HEK293 (cell line): ENCODE data around the gene FAIM.
A peak's percentile ranks its signal among the peaks of the same experiment; 100 is the strongest.
"Not testable (repeated sequence)": the region's sequence is repeated elsewhere in the genome, so short reads cannot be mapped to it uniquely, and the experiment has no call there.

Experiments used
- CTCF ChIA-PET: fragments of 350-600 bp; formaldehyde crosslinking; extraction: SDS; loops from one replicate; lab custom pipeline; 2021; ENCODE audit warnings: antibody characterized with exemption; lab: Yijun Ruan, JAX
- POLR2A ChIA-PET: fragments of 300-600 bp; formaldehyde crosslinking; extraction: SDS; loops from one replicate; lab custom pipeline; 2020; ENCODE audit warnings: antibody characterized with exemption, inconsistent platforms; lab: Yijun Ruan, JAX
- H3K27ac ChIP-seq: fragments of 200-500 bp; sonication (Bioruptor generic); 2 replicates; pipeline ENCODE4 v1.5.1; 2014; ENCODE audit warnings: low read depth, low read length, control low read depth, inconsistent platforms; ENCODE audit errors: extremely low read depth
- H3K36me3 ChIP-seq, 2 experiments: fragments of 200-500 bp in 1 of 2; sonication (Bioruptor generic) in 1 of 2; 1 replicate in 1 of 2; 2 replicates in 1 of 2; pipeline ENCODE4 v1.5.1; 2014 to 2017; ENCODE audit warnings: inconsistent platforms in 2 of 2, low read length in 2 of 2; ENCODE audit not compliant: control insufficient read depth in 2 of 2, insufficient read depth in 1 of 2
- H3K4me1 ChIP-seq: fragments of 200-500 bp; sonication (Bioruptor generic); 2 replicates; pipeline ENCODE4 v1.5.1; 2014; ENCODE audit warnings: mild to moderate bottlenecking, low read length, inconsistent platforms; ENCODE audit not compliant: control insufficient read depth, insufficient read depth
- H3K4me3 ChIP-seq: 2 replicates; pipeline ENCODE4 v1.5.1; 2011; ENCODE audit warnings: low read depth, mild to moderate bottlenecking, control low read depth, low read length, moderate library complexity
- H3K9me3 ChIP-seq: fragments of 200-500 bp; sonication (Bioruptor generic); 2 replicates; pipeline ENCODE4 v1.5.1; 2014; ENCODE audit warnings: low read depth, low read length, inconsistent platforms; ENCODE audit not compliant: control insufficient read depth, insufficient read depth
- PRDM1 ChIP-seq: fragments of 450-650 bp; formaldehyde crosslinking; IDR thresholded peaks from 2 replicates; pipeline ENCODE4; 2016; ENCODE audit warnings: missing biosample characterization, missing genetic modification characterization
- ZNF274 ChIP-seq, 2 experiments: fragments of 200-500 bp in 1 of 2; fragments of 450-650 bp in 1 of 2; sonication (Bioruptor generic) in 1 of 2; formaldehyde crosslinking in 1 of 2; IDR thresholded peaks; 2 replicates each; pipeline versions ENCODE4 v1.5.1 to v1.6.1; 2014 to 2016; ENCODE audit warnings: borderline replicate concordance in 1 of 2, inconsistent platforms in 1 of 2, low read length in 1 of 2, missing biosample characterization in 1 of 2, missing genetic modification characterization in 1 of 2
- ZNF335 ChIP-seq: fragments of 450-650 bp; formaldehyde crosslinking; conservative IDR thresholded peaks from 2 replicates; pipeline ENCODE4 v1.5.1; 2016; ENCODE audit warnings: missing biosample characterization, missing genetic modification characterization
- ZNF354C ChIP-seq: fragments of 450-650 bp; formaldehyde crosslinking; IDR thresholded peaks from 2 replicates; pipeline ENCODE4 v1.5.1; 2016; ENCODE audit warnings: missing biosample characterization, missing genetic modification characterization, low read depth, borderline replicate concordance
- ZNF37A ChIP-seq: fragments of 450-650 bp; IDR thresholded peaks from 2 replicates; pipeline ENCODE4 v1.5.1; 2018; ENCODE audit warnings: missing biosample characterization, missing genetic modification characterization
- ZNF404 ChIP-seq: fragments of 450-650 bp; formaldehyde crosslinking; IDR thresholded peaks from 2 replicates; pipeline ENCODE4 v1.5.1; 2017; ENCODE audit warnings: missing biosample characterization, missing genetic modification characterization
- ZNF514 ChIP-seq: fragments of 450-650 bp; formaldehyde crosslinking; IDR thresholded peaks from 2 replicates; pipeline ENCODE4 v1.5.1; 2016; ENCODE audit warnings: missing biosample characterization, missing genetic modification characterization
- ZNF548 ChIP-seq: fragments of 450-650 bp; formaldehyde crosslinking; IDR thresholded peaks from 2 replicates; pipeline ENCODE4 v1.5.1; 2016; ENCODE audit warnings: missing biosample characterization, missing genetic modification characterization
- ZNF558 ChIP-seq: fragments of 450-650 bp; formaldehyde crosslinking; IDR thresholded peaks from 2 replicates; pipeline ENCODE4 v1.5.1; 2016; ENCODE audit warnings: missing biosample characterization, missing genetic modification characterization
- ZNF585B ChIP-seq: fragments of 450-650 bp; formaldehyde crosslinking; IDR thresholded peaks from 2 replicates; pipeline ENCODE4 v1.5.1; 2016; ENCODE audit warnings: missing biosample characterization, missing genetic modification characterization
- ZNF792 ChIP-seq: fragments of 450-650 bp; formaldehyde crosslinking; IDR thresholded peaks from 2 replicates; pipeline ENCODE4 v1.5.1; 2016; ENCODE audit warnings: missing biosample characterization, missing genetic modification characterization
- TF ChIP-seq, protein P1 (sequence below): fragments of 450-650 bp; formaldehyde crosslinking; IDR thresholded peaks from 2 replicates; pipeline ENCODE4 v1.5.1; 2017; ENCODE audit warnings: missing biosample characterization, missing genetic modification characterization
- TF ChIP-seq, protein P2 (sequence below): fragments of 450-650 bp; formaldehyde crosslinking; conservative IDR thresholded peaks from 2 replicates; pipeline ENCODE4 v1.5.1; 2016; ENCODE audit warnings: low read depth, missing biosample characterization, missing genetic modification characterization

Gene FAIM

DNA sequence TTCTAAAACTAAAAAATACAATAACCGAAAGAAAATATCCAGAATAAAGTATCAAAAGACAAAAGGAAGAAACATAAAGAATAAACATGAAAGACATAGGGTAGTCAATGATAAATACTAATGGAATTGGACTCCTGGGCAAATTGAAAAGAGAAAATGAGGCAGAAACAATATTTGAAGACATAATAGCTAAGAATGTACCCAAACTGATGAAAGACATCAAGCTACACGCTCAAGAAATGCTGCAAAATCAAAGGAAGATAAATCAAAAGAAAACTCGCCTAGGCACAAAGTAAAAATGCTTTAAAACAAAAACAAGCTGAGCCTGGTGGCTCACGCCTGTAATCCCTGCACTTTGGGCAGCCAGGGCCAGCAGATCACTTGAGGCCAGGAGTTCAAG is 49.4 kb upstream of the FAIM start:
- Histone ChIP-seq H3K9me3 (no peaks in the 10 kb centered on the region), H3K4me1 (no peaks in the 10 kb centered on the region), H3K4me3 (no peak overlapping the region), H3K36me3 (no peaks in the 10 kb centered on the region), H3K27ac (no peak overlapping the region)
- POLR2A ChIA-PET = no interaction called here
- CTCF ChIA-PET = no interaction called here
- TF ChIP-seq ZNF558 (peak; percentile 97), ZNF335 (tag by site-specific recombination) (no peak), ZNF548 (no peak)

DNA sequence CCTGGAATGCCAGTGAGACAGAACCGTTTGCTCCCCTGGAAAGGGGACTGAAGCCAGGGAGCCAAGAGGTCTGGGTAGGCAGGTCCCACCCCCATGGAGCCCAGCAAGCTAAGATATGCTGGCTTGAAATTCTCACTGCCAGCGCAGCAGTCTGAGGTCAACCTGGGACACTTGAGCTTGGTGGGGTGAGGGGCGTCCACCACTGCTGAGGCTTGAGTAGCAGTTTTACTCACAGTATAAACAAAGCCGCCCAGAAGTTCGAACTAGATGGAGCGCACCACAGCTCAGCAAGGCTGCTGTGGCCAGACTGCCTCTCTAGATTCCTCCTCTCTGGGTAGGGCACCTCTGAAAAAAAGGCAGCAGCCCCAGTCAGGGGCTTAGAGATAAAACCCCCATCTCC is 48.1 kb upstream of the FAIM start:
- POLR2A ChIA-PET = no interaction called here
- H3K4me1 ChIP-seq = no peaks in the 10 kb centered on the region
- CTCF ChIA-PET = no interaction called here
- no peaks in the 10 kb centered on the region for H3K9me3 ChIP-seq
- H3K4me3 ChIP-seq = no peak overlapping the region
- no peak overlapping the region for H3K27ac ChIP-seq
- TF ChIP-seq ZNF792 (tag by site-specific recombination) = no peak
- no peak for TF ChIP-seq ZNF585B
- TF ChIP-seq, protein P1, sequence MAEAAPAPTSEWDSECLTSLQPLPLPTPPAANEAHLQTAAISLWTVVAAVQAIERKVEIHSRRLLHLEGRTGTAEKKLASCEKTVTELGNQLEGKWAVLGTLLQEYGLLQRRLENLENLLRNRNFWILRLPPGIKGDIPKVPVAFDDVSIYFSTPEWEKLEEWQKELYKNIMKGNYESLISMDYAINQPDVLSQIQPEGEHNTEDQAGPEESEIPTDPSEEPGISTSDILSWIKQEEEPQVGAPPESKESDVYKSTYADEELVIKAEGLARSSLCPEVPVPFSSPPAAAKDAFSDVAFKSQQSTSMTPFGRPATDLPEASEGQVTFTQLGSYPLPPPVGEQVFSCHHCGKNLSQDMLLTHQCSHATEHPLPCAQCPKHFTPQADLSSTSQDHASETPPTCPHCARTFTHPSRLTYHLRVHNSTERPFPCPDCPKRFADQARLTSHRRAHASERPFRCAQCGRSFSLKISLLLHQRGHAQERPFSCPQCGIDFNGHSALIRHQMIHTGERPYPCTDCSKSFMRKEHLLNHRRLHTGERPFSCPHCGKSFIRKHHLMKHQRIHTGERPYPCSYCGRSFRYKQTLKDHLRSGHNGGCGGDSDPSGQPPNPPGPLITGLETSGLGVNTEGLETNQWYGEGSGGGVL (tag by site-specific recombination) = no peak
- no peak for TF ChIP-seq ZNF274 (IDR thresholded peaks at IDR 0.05; ENCODE audit: low read length)
- no peak for TF ChIP-seq ZNF274 (tag by site-specific recombination; IDR thresholded peaks at IDR 0.05; ENCODE audit: borderline replicate concordance)
- no peak for TF ChIP-seq ZNF354C
- TF ChIP-seq, protein P2, sequence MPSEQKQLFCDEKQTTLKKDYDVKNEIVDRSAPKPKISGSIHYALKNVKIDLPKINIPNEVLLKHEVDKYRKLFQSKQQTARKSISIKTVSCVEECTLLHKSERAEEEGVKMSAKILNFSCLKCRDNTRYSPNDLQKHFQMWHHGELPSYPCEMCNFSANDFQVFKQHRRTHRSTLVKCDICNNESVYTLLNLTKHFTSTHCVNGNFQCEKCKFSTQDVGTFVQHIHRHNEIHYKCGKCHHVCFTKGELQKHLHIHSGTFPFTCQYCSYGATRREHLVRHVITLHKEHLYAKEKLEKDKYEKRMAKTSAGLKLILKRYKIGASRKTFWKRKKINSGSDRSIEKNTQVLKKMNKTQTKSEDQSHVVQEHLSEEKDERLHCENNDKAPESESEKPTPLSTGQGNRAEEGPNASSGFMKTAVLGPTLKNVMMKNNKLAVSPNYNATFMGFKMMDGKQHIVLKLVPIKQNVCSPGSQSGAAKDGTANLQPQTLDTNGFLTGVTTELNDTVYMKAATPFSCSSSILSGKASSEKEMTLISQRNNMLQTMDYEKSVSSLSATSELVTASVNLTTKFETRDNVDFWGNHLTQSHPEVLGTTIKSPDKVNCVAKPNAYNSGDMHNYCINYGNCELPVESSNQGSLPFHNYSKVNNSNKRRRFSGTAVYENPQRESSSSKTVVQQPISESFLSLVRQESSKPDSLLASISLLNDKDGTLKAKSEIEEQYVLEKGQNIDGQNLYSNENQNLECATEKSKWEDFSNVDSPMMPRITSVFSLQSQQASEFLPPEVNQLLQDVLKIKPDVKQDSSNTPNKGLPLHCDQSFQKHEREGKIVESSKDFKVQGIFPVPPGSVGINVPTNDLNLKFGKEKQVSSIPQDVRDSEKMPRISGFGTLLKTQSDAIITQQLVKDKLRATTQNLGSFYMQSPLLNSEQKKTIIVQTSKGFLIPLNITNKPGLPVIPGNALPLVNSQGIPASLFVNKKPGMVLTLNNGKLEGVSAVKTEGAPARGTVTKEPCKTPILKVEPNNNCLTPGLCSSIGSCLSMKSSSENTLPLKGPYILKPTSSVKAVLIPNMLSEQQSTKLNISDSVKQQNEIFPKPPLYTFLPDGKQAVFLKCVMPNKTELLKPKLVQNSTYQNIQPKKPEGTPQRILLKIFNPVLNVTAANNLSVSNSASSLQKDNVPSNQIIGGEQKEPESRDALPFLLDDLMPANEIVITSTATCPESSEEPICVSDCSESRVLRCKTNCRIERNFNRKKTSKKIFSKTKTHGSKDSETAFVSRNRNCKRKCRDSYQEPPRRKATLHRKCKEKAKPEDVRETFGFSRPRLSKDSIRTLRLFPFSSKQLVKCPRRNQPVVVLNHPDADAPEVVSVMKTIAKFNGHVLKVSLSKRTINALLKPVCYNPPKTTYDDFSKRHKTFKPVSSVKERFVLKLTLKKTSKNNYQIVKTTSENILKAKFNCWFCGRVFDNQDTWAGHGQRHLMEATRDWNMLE (tag by site-specific recombination) = no peak
- no peak for TF ChIP-seq ZNF514 (tag by site-specific recombination)
- no peak for TF ChIP-seq ZNF37A (tag by site-specific recombination)
- TF ChIP-seq PRDM1 (tag by site-specific recombination) = no peak
- no peak for TF ChIP-seq ZNF404 (tag by site-specific recombination)
- no peaks in the 10 kb centered on the region for H3K36me3 ChIP-seq

DNA sequence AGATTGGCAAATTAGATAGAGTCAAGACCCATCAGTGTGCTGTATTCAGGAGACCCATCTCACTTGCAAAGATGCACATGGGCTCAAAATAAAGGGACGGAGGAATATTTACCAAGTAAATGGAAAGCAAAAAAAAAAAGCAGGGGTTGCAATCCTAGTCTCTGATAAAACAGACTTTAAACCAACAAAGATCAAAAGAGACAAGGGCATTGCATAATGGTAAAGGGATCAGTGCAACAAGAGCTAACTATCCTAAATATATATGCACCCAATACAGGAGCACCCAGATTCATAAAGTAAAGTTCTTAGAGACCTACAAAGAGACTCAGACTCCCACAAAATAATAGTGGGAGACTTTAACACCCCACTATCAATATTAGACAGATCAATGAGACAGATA is 45.7 kb upstream of the FAIM start:
- POLR2A ChIA-PET, CTCF ChIA-PET, H3K36me3 ChIP-seq, H3K4me3 ChIP-seq, H3K4me1 ChIP-seq, H3K9me3 ChIP-seq, H3K27ac ChIP-seq: not testable (repeated sequence)
